DMS 273 treated with DMSO at 0.1 percent for 48 hours (cell line): ENCODE measurements around the gene ALOX15B.
"Not testable (repeated sequence)": the region's sequence is repeated elsewhere in the genome, so short reads cannot be mapped to it uniquely, and the experiment has no call there.

Source experiments
- DNase-seq: peaks from one replicate; lab custom pipeline; 2025; lab: John Stamatoyannopoulos, UW

The ALOX15B gene

DNA sequence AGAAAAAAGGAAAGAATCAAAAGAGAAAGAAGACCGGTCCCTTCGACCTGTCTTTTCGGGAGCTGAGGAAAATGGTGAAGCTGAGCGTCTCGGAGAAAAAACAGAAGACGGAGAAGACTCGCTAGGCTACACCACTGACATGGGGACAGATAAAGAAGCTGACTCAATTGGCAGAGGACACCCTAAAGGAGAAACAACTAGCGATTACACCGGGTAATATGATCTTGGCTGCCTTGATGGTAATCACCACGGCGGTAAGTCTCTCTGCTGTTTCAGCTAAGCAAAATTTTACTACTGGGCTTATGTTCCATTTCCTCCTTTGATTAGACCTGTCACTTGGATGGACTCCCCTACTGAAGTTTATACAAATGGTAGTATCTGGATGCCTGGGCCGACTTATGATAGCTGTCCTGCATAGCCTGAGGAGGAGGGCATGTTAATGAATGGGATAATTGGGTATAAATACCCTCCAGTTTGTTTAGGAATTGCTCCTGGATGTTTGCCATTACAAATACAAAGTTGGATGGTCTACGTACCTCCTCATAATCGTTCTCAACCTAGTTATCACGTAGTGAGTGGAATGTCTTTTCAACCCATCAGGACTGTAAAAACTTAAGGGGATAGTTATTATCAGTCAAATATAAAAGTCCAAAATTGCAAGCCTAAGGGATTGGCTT, 24.1 kb downstream of the ALOX15B start:
- DNase-seq: no peak

DNA sequence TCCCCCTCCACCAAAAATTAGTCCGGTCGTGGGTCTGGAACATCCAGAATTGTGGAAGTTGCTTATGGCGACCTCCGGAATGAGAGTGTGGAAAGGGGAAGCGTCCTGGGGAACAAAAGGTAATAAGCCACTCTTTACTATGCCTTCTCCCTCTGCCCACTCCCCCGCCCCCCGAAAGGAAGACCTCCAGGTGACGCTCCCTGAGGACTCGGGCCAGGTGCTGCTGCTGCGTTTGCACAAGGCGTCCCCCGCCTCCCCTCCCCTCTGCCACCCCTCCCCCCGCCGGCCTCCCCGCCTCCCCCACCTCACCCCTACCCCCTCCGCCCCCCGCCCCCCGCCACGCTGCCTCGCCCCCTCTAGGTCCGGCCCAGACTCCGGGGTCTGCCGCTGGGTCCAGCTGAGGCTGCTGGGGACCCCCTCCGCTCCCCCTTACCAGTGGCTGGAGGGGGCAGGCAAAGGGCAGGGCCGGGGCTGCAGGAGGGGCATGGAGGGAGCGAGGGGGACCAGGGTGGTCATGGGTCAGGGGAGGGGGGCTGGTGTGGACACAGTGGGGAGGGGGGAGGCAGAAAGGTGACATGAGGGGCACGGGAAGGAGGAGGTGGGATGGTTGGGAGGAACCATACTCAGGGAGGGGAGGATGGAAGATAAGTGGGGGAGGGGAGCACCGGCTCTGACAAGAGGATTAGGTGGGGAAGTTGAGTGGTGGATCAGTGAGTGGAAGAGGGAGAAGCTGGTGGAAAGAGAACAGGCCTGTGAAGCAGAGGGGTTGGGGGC, 25.1 kb downstream of the ALOX15B start:
- no peak for DNase-seq

DNA sequence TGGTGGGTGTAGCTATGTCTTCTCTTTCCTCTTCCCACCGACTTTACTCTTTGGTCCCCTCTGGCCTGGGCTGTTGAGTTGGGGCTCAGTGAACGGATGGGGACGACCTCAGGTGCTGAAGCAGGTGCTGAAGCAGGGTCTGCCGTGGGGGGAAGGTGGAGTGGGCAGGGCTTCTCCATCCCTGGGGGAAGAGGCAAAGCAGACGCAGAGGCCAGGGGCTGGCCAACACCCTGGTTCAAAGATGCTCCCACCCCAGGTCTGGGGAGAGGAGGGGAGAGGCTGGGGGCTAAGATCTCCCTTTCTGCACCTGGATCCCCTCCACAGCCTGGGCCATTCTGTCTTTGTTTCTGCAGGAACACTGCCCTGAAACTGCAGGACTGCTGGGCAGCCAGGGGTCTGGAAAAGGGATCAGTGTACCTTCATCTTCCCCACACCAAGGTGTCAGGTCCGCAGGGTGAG, 25.7 kb downstream of the ALOX15B start:
- no peak for DNase-seq

DNA sequence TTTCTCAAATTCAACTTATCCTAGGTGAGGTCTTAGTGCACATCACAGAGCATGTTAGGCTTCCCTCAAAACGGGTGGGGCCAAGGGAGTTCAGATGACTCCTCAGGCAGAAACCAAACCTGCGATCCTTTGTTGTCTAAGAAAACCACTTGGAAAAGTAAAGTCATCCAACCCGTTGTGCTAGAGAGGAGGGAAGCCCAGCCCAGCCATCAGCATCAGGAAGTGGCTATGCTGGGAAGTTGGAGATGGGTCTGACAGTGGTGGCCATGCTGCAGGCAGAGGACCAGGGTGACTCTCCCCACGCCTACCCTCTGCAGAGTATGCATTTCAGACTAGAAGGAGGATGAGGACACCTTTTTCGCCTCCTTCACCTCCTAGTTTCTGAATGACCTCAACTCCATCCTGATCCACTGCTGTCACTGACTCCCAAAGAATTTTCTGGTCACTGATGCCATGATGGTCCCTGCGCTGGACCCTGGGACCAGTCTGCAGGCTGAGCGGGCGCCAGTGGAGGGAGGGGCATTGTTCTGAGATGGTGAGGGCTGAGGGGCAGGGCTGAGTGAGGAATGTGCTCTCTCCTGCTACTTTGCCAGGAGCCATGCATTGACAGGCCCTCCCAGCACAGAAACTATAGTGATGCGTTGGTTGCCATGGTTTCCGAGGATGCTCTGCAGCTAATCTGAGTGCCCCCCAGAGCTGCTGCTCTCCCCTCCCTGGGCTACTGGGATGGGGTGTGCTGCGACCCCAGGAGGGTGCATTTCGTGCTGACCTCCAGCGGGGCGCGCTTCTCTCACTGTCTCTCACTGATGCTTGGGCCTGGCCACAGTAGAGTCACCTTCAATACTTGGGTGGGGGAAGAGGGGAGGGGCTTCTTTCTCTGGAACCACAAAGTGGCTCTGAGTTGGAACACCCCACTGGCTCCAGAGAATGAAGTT, 28.2 kb downstream of the ALOX15B start:
- no peak for DNase-seq

DNA sequence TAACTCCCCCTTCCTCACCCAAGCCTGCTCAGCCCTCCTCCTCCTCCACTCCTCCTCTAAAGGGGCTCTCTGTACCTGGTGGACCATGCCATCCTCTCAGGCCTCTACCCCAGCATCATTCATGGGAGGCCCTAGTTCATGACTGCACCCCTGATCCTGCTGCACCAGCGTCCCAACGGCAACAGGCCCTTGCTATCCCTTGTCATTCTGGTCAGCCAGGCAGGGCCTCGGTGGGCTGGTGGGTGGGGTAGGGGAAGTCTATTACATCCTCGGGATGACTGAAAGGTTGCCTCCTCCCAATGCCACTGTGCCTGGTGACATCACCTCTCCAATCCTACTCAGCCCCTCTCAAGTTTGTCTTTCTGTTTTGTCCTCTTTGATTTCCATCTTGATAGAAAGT, 28.9 kb downstream of the ALOX15B start:
- no peak for DNase-seq

DNA sequence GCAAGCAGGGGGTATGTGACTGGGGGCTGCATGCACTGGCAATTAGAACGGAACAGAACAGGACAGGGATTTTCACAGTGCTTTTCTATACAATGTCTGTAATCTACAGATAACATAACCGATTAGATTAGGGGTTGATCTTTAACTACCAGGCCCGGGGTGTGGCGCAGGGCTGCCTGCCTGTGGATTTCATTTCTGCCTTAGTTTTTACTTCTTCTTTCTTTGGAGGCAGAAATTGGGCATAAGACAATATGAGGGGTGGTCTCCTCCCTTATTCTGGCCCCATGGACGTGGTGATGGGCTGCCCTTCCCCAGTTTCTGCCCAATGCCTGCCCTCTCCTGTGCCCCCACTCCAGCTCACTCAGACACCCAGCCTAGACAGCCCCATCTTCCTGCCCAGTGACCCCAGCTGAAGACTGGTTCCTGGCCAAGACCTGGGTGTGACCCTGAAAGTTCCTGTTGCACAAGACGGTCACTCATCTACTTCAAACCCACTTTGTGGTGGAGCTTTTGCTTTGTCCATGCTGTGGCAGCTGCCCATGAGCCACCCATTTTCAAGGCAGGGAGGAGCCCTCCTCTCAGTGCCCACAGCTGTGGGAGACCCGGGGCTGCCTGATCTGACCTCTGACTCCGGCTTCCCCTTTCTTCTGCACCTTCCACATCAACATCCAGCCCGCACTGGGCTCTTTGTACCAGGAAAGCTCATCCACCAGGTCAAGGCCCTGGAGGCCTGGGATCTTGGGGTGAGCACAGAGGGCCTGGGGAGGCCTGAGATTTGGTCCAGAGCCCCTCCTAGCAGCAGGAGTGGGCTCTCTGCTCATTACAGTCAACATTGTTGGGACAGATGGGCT, 30.1 kb downstream of the ALOX15B start:
- no peak for DNase-seq

DNA sequence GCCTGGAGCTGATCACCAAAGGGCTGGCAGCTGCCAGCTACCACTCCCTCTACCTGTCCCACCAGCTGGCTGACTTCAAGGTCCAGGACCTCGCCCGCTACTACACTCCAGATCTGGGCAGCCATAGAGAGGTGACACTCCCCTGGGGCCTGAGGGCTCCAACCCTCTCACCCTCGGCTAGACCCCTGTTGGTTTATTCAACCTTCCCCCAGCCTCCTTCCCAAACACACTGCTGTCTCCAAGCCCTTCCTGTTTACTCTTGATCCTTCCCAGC, 30.7 kb downstream of the ALOX15B start:
- no peak for DNase-seq

DNA sequence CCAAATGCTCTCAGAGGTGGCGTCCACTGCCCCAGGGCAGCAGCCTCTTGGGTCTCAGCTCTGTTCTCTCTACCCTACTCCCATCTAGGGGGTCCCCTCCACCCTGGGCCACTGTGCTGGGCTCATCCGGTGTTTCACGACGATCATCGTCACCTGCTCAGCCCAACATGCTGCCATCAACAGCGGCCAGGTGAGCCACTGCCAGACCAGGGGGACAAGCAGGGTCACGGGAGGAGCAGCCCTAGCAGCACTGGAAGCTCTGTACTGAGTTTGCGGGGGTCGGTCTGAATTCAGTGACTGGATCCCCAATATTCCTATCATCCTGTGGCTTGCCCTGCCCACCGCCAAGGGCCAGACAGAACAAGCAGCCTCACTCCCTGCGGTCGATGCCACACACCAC, 32.6 kb downstream of the ALOX15B start:
- no peak for DNase-seq

DNA sequence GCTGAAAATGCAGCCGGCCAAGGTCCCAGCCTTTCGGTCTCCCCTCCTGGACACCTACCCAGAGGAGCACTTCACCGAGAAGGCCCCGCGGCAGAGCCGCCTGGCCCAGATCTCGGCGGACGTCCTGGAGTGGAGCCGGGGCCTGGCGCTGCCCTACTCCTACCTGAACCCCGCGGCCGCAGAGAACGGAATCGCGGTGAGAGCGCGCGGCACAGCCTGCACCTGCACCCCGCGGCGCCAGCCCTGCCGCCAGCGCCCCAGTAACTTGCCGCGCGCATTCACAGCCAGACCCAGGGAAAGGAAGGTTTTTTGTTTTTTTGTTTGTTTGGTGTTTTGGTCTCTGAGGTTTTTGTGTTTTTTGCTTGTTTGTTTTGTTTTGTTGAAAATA, 33.5 kb downstream of the ALOX15B start:
- no peak for DNase-seq

DNA sequence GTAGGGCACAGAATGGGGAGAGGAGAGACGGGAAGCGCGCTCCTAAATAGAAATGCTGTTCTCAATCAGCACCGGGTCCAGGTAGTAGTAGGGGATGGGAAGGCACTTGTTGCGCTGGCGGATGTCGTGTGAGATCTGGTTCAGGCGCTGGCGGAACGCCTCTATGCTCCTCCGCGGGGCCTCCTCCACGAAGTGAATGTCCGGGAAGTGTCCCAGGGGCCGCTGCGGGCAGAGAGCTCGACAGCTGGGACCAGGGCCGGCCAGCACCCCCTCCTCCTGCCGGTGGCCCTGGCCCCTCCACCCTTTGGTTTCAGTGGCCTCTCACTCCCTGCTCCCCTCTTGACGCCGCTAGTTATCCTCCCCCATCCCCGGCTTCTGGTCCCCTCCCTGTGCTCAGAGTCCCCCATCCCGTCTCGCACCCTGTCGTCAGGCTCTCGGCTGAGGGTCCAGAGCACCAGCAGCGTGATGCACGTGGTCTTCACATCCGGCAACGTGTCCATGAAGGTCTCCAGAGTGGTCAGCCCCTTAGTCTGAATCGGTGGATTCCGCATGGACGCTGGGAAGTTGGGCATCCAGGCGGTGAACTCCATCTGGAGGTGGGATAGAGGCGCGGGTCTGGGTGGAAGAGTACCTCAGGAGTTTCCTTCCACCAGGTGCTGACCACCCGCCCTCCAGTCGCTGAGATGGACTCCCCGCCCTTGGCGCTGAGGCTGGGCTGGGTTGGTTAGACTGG, 34.0 kb downstream of the ALOX15B start:
- no peak for DNase-seq

DNA sequence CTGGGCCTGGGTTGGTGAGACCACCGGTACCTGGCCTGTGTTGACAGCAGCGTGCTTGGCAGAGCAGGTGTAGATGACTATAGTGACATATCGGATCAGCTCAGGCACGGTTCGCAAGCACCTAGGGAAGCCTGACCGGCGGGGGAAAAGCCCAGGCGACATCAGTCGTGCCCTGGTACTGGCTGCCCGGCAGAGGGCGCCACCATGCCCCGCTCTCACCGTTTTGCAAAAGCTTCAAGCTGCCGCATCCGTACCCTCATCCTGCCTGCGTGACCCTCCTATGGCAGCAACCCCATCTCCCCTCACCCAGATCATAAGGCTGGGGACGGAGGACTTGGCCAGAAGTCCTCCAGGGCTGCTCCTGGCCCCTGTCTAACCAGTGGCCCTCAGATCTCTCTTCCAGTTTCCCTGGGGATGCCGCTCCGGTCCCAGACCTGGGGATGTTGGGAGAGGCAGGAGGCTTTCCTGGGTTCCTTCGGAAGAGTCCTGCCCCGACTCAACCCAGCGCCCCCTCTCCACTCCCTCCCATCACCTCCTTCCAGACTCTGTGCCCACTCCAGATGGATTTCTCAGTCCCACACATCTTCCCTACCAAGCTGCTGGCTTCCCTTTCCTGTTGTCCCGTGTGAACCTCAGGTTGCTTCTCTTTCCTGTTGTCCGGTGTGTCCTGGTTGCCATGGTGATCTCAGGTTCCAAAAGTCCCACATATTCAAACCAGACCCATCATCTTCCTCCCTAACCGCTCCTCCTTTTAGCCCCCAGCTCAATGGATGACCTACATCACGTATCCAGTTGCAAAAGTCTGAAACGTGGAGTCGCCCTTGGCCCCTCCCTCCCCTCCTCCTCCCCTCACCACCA, 35.0 kb downstream of the ALOX15B start:
- no peak for DNase-seq

DNA sequence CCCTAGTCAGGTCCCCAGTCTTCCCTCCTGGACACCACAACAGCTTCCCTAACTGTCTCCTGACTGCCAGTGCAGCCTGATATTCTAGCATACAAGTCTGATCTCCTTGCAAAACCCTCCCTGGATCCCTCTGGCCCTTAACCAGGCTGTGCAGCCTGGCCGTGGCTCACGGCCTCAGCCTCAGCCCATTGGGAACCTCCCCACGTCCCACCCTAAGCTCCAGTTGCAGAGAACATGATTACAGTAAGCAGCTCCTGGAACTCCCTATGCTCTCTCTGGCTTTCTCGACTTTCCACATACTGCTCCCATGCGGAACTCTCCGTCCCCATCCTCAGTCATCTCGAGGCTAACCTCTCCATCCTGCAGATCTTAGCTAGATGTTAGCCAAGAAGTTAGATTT, 35.7 kb downstream of the ALOX15B start:
- no peak for DNase-seq

DNA sequence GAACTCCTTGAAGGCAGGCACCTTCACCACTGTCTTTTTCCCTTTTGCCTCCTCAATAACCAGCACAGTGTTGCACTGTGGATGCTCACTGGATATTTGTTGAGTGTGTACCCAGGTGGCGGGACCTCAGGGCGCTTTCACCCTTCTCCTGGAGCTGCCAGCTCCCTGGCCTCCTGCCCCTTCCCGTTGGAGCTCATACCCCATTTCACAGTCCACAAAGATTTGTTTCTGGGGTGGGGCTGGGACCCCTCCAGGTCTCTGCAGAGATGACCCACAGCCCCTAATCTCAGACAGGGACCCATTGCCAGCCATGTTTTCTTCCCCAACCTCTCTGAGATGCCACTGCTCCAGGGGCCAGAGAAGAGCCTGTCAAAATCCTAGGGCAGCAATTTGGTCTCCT, 36.2 kb downstream of the ALOX15B start:
- DNase-seq: no peak

DNA sequence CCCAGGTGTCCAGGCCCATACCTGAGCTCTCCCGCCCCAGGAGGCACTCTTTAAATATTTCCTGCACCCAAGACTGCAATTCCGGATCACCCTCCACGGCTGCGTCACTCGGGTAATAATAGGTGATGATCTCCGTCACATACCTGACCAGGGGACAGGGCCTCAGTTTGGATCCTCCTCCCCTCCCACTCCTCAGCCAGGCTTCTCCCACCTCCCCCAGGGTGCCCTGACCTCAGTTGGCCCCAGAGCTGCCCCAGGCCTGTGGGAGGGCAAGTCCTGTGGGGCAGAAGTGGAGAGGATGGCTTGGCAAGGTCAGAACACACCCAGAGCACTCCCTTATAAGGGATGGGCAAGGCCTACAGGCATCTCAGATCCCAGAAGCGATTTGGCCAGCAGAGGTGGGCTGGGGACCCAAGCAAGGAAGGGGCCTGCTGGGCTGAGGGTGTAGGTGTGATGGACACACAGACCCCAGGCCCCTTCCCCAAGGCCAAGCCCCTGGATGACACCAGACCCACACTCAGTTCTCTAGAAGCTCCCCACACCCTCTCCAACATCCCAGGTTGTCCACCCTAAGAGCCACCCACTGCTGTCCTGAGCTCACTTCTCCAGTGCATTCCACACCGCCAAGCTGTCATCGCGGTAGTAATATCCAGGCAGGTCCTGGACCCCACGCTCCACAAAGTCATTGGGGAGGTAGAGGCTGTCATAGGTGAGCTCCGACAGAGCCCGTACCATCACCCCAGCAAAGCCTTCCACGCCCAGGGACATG, 36.9 kb downstream of the ALOX15B start:
- no peak for DNase-seq

DNA sequence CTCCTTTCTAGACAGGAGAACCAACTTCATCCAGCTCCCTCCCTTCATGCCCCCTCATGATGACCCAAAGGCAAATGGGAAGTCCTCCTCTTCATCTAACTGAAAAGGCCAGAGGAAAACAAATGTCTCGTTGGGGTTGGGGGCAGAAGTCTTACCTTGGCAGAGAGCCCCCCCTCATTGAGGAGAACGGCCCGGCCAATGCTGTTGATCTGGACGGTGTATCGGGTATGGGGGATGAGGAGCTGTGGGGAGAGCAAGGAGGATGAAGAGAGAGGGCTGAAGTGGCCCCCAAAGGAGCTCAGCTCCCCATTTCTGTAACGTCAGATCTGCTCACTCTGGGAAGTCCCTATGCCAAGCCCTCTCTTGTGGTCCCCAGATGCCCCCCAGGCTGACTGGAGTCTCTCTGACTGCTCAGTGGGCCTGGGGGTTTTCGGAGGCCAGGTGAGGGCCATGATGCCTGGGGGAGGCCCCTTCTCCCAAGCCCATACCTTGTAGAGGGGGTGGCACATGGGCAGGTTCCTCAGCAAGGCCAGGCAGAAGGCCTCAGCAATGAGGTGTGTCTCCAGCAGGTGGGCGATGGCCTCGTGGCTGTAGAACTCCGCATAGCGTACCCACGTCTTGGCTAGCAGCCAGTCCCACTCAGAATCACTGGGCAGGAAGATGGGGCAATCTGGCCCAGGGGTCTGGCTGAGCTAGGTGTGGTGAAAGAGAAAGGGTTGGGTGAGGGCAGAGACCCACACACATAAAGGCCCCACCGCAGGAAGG, 37.8 kb downstream of the ALOX15B start:
- no peak for DNase-seq

DNA sequence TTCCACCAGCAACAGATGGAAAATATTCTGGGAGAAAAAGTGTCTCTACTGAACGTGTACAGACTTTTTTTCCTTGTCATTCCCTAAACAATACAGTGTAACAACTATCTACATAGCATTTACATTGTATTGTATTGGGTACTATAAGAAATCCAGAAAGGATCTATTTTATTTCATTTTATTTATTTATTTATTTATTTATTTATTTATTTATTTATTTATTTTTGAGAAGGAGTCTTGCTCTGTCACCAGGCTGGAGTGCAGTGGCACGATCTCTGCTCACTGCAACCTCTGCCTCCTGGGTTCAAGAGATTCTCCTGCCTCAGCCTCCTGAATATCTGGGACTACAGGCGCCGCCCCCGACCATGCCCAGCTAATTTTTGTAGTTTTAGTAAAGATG, 39.1 kb downstream of the ALOX15B start:
- not testable (repeated sequence) for DNase-seq

DNA sequence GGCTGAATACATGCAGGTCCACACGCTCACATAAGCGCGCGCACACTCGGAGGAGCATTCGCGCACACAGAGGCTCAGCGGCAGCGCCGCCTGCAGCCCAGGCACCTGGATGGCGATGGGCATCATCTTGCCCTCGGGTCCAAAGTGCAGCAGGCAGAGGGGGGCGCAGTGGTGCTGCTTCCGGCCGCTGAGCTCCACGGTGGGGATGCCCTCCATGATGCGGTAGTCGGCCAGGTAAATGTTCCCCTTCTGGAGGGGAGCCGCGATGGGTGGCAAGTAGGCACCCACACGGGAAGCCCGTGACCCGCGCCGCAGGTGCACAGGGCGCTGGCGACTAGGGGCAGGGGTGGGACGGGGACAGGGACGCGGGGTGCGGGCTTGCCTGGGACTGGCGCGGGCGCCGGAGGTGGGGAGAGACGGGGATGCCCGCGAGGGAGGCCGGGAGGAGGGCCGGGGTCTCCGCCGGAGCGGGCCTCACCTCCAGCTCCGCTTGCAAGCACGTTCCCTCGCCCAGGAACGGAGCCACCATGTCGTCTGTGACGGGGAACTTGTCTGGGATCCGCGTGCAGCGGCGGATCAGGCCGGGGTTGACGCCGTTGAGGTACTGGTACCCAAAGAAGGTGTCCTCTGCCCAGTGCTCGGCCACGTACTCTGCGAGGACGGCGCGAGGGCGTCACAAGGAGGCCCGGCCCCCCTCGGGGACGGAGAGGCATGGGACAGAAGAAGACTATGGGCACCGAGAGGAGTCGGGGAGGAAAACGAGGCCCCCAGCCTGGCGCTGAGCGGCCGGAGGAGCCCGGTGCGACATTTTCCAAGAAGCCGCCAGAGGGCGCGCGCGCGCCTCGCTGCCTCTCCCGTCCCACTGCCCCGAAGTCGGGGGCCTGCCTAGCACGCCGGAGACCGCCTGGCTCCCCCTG, 40.7 kb downstream of the ALOX15B start:
- DNase-seq: peak; percentile 51
